Ovary (tissue), 10 donors: ENCODE data around the gene PSMG4. TPM values are rescaled to one million over a fixed set of nuclear protein-coding genes. Genes with fewer than 3 reads are reported as not detected.
A peak's percentile ranks its signal among the peaks of the same experiment; 100 is the strongest.

Source experiments
- DNase-seq, 5 donors: peaks; one replicate each; pipeline ENCODE4 v3.0.0-alpha.2; 2019 to 2020
- H3K27ac ChIP-seq, 2 donors: fragments of 200-600 bp; one replicate each; pipeline versions ENCODE4 v1.5.1 to v1.8.0; 2019 to 2022
- H3K27me3 ChIP-seq: fragments of 200-600 bp; one replicate; pipeline ENCODE4 v1.8.0; 2022
- H3K36me3 ChIP-seq: fragments of 200-600 bp; sonication (generic); one replicate; pipeline ENCODE4 v1.5.1; 2019
- H3K4me1 ChIP-seq: one replicate; pipeline ENCODE4 v1.8.1; 2013; ENCODE audit warnings: mild to moderate bottlenecking, moderate library complexity; ENCODE audit not compliant: insufficient read depth
- H3K4me3 ChIP-seq: fragments of 200-600 bp; sonication (generic); one replicate; pipeline ENCODE4 v1.5.1; 2017
- H3K9me3 ChIP-seq, 2 donors: fragments of 200-600 bp in 1 of 2; sonication (generic) in 1 of 2; one replicate each; pipeline versions ENCODE4 v1.5.1 to v1.8.1; 2013 to 2019; ENCODE audit warnings: mild to moderate bottlenecking in 1 of 2, moderate library complexity in 1 of 2
- EP300 ChIP-seq: sonication (generic); formaldehyde crosslinking; IDR thresholded peaks from one replicate; pipeline ENCODE4 v1.6.1; 2017; ENCODE audit warnings: antibody characterized with exemption
- POLR2A ChIP-seq: fragments of 450-650 bp; IDR thresholded peaks from one replicate; pipeline ENCODE4 v1.6.1; 2017; ENCODE audit warnings: antibody characterized with exemption, mild to moderate bottlenecking, moderate library complexity
- WGBS, 3 donors: extraction: QIAGEN DNeasy Blood & Tissue Kit in 1 of 3; methylation state at CpG; one replicate each; pipeline versions ENCODE4 v1.1.5 to v1.1.7; 2013 to 2017; 5-methylcytosine and 5-hydroxymethylcytosine counted together
- intact Hi-C, 4 donors: fragments of 100-400 bp; cut with DNase I; formaldehyde crosslinking; loops; one replicate each; pipeline versions ENCODE4 v1.11.0 to v1.15.1; 2022 to 2023
- long read RNA-seq, 3 donors: library from polyadenylated mRNA in 2 of 3; unstranded in 2 of 3; transcript quantifications; one replicate each; pipeline ENCODE4 v2.0.0 and lab custom pipeline, GENCODE V29; 2021 to 2026
- polyA plus RNA-seq, 2 donors: library from polyadenylated mRNA; stranded (reverse); fragments of 200-250 nt in 1 of 2; fragments of 350-450 nt in 1 of 2; fragmentation: Illumina TruSeq in 1 of 2; extraction: RNeasy Lipid Tissue Mini Kit (QIAGEN cat#74804) in 1 of 2; gene quantifications; one replicate each; pipeline ENCODE4 v1.2.3, GENCODE V29; 2013 to 2014
- total RNA-seq, 7 donors: library from RNA; depleted of rRNA in 2 of 7; stranded (reverse); fragments of >200 nt in 2 of 7; fragmentation: NEBNext Ultra II Directional in 3 of 7; extraction: Animal tissue kit (Norgen Biotek cat#: 25700) in 3 of 7; gene quantifications; one replicate each; pipeline versions ENCODE4 v1.1.0 to v1.2.4, GENCODE V29; 2016 to 2023
- TF ChIP-seq, protein P1 (sequence below), 3 donors: fragments of 450-650 bp in 2 of 3; fragments of 200-600 bp in 1 of 3; IDR thresholded peaks; one replicate each; pipeline versions ENCODE4 v1.5.1 to v1.8.0; 2016 to 2022; ENCODE audit warnings: antibody characterized with exemption in 3 of 3, mild to moderate bottlenecking in 1 of 3
- donor health status: DM: no; HTN: no; CAD: no; lungs with moderate emphysema.
- donor health status: DM: no; HTN: no; CAD: no.
- donor health status: Bipolar disorder and iron deficiency.
- donor health status: DM: yes; HTN: yes; CAD: no.
- donor health status: DM: no; HTN: no; CAD: no.
- donor health status: DM: yes; HTN: yes; CAD: no.

PSMG4 gene, protein sequence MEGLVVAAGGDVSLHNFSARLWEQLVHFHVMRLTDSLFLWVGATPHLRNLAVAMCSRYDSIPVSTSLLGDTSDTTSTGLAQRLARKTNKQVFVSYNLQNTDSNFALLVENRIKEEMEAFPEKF
- total RNA-seq (10 to 100 TPM; 13.9 to 24.3 (median 22.7) TPM), polyA plus RNA-seq (10 to 100 TPM in 1 of 2 donors, 1 to 10 TPM in 1; 8.5 to 34.8 TPM)
- long read RNA-seq, donor 1, full-length matches to known transcripts, result 5 of 15 reads
- long read RNA-seq, donor 1, partial matches to known transcripts, result 0 of 15 reads
- long read RNA-seq, donor 1, other reads (novel, unspliced or antisense), result 10 of 15 reads
- long read RNA-seq, donor 2, transcript PSMG4-206 (3 exons, 838 nt), result major isoform, 18 of 20 reads
- long read RNA-seq, donor 2, partial matches to known transcripts, result 0 of 20 reads
- long read RNA-seq, donor 2, other reads (novel, unspliced or antisense), result 0 of 20 reads
- long read RNA-seq, donor 3, full-length matches to known transcripts, result 23 of 33 reads
- long read RNA-seq, donor 3, partial matches to known transcripts, result 1 of 33 reads
- long read RNA-seq, donor 3, other reads (novel, unspliced or antisense), result 9 of 33 reads

DNA sequence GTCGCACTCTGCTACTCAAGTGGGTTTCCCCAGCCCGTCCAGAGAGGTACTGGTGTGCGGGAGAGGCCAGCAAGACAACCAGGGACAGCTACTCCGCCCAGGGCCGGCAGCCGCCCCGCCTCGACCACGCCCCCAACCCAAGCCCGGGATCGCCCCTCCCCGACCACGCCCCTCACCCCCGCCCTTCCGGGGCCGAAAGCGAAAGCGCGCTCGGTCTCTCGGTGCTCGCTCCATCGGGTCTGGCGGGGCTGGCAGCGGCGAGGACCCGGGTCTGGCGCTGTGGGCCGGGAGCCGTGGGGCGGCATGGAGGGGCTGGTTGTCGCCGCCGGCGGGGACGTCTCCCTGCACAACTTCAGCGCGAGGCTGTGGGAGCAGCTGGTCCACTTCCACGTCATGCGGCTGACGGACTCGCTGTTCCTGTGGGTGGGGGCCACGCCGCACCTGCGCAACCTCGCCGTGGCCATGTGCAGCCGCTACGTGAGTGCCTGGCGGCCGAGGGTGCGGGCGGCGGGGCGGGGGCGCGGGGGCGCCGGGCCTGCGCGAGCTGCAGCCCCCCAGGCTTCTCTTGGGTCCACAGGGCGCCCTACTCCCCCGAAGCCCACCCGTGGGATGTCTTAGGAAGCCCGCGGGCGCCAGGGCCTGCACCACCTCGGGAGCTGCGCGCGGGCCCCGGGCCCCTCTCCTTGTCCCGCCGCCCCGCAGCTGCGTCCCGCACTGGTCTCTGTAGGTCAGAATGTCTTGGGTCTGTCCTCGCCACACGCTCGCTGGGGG lies at the start of gene PSMG4:
Gene PSMG4 (plus strand): TSS at position 228 of the 771 bp plus-strand sequence. CDS start 76 bp downstream, at position 304.
- H3K27me3 ChIP-seq, result no peaks in the 10 kb centered on the region
- WGBS, 3 donors, result 0 to 1% (median 1%) methylated on average over 62 to 80 of the region's 80 CpGs
- intact Hi-C loops, result loop anchor here in 1 of 4 donors (10.0 kb wide), 3 partner anchors 94 to 876 kb away; partner anchors contain the start of gene ECI2
- H3K36me3 ChIP-seq, result no peaks in the 10 kb centered on the region
- peak; percentile 94 to 98 (median 97) for DNase-seq
- peaks cover 14% of the 10 kb centered on the region for H3K4me1 ChIP-seq
- peak within 1 kb of the TSS; percentile 58 for H3K4me3 ChIP-seq
- H3K27ac ChIP-seq, result peak within 1 kb of the TSS; percentile 16 to 23
- H3K9me3 ChIP-seq, result no peaks in the 10 kb centered on the region
- TF ChIP-seq, protein P1, sequence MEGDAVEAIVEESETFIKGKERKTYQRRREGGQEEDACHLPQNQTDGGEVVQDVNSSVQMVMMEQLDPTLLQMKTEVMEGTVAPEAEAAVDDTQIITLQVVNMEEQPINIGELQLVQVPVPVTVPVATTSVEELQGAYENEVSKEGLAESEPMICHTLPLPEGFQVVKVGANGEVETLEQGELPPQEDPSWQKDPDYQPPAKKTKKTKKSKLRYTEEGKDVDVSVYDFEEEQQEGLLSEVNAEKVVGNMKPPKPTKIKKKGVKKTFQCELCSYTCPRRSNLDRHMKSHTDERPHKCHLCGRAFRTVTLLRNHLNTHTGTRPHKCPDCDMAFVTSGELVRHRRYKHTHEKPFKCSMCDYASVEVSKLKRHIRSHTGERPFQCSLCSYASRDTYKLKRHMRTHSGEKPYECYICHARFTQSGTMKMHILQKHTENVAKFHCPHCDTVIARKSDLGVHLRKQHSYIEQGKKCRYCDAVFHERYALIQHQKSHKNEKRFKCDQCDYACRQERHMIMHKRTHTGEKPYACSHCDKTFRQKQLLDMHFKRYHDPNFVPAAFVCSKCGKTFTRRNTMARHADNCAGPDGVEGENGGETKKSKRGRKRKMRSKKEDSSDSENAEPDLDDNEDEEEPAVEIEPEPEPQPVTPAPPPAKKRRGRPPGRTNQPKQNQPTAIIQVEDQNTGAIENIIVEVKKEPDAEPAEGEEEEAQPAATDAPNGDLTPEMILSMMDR (IDR thresholded peaks at IDR 0.05), result no peak
- TF ChIP-seq EP300, result no peak
- TF ChIP-seq POLR2A, result peak; percentile 32

DNA sequence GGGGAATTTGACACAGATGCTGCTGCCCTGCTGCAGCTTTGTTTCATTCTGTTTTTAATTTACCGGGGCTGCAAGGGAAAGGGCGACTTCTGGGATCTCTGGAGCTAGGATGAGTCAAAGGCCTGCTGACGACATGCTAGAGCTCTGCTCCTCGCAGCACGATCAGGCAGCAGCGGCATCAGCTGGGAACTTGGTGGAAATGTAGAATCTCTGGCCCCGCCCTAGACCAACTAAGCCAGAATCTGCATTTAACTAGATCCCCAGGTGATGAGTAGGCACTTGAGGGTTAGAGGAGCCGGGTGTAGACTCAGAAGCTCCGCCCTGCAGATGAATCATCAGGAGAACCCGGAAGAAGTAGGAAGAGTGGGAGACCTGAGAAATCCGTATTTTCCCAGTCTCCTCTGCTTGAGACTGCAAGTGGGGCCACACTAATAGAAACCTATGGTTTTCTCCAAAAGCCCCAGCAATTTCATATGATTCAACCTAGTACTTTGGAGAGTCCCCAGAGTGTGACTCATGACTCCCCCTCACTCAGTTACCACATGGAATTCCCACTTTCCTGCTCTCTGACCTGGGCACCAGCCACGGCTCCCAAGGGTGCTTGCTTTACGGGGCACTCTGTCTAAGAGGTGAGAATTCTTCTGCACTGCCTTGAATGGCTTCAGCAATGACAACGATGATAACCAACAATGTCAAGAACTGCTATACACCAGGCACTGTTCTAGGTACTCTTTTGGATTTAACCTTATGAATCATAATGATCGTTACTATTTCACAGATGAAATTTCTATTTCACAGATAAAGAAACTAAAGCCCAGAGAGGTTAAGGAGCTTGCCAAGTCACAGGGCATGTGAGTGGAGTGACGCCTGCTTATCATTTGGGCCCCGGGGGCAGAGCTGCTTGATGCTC lies 49.4 kb upstream of the PSMG4 start:
- TF ChIP-seq EP300, result no peak
- TF ChIP-seq POLR2A, result no peak
- TF ChIP-seq, protein P1 (IDR thresholded peaks at IDR 0.05), result no peak
- H3K27me3 ChIP-seq, result no peaks in the 10 kb centered on the region
- H3K27ac ChIP-seq, result no peak overlapping the region
- intact Hi-C loops, result loop anchor here in 1 of 4 donors (10.0 kb wide), 1 partner anchor 45 kb away; no protein-coding TSS in a partner anchor
- DNase-seq, result no peak
- no peak overlapping the region for H3K4me3 ChIP-seq
- H3K36me3 ChIP-seq, result no peaks in the 10 kb centered on the region
- H3K4me1 ChIP-seq, result no peaks in the 10 kb centered on the region
- no peaks in the 10 kb centered on the region for H3K9me3 ChIP-seq
- 50 to 52% (median 51%) methylated on average over 17 of the region's 17 CpGs for WGBS, 3 donors

DNA sequence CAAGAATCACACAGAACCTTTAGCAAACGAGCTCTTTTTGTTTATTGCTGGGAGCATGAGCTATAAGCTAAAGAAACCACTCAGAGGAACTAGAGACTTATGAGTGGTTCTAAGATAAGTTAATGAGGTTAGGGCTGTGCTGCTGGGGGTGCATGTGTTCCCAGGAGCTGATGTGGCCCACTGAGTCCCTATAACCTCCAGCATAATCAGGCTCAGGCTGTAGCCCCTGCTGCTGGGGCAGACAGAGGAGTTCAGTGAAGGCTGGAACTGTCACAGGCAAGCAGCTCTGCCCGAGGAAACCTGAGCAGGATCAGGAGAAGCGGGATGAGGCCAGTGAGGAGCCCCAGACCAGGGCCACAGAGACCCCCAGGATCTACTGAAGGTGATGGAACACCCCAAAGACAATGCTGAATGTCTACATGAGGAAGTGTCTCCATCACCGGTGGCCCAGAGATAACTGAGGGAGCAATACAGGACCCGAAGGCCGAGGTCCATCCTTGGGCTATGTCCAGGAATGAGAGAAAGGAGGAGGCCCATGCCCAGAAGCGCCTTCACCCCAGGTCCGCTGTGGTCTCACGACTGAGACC lies 48.6 kb upstream of the PSMG4 start:
- H3K27me3 ChIP-seq, result no peaks in the 10 kb centered on the region
- H3K9me3 ChIP-seq, result no peaks in the 10 kb centered on the region
- H3K4me3 ChIP-seq, result no peak overlapping the region
- no peaks in the 10 kb centered on the region for H3K36me3 ChIP-seq
- no peak overlapping the region for H3K27ac ChIP-seq
- intact Hi-C loops, result loop anchor here in 1 of 4 donors (10.0 kb wide), 1 partner anchor 45 kb away; no protein-coding TSS in a partner anchor
- no peaks in the 10 kb centered on the region for H3K4me1 ChIP-seq
- TF ChIP-seq EP300, result no peak
- no peak for TF ChIP-seq POLR2A
- TF ChIP-seq, protein P1 (IDR thresholded peaks at IDR 0.05), result no peak
- DNase-seq, result no peak
- 83% methylated on average over 9 of the region's 9 CpGs for WGBS, 3 donors
